Measurements from ENCODE around the gene ATXN2L.
"Not testable (repeated sequence)": the region's sequence is repeated elsewhere in the genome, so short reads cannot be mapped to it uniquely, and the experiment has no call there.

The ATXN2L gene, protein sequence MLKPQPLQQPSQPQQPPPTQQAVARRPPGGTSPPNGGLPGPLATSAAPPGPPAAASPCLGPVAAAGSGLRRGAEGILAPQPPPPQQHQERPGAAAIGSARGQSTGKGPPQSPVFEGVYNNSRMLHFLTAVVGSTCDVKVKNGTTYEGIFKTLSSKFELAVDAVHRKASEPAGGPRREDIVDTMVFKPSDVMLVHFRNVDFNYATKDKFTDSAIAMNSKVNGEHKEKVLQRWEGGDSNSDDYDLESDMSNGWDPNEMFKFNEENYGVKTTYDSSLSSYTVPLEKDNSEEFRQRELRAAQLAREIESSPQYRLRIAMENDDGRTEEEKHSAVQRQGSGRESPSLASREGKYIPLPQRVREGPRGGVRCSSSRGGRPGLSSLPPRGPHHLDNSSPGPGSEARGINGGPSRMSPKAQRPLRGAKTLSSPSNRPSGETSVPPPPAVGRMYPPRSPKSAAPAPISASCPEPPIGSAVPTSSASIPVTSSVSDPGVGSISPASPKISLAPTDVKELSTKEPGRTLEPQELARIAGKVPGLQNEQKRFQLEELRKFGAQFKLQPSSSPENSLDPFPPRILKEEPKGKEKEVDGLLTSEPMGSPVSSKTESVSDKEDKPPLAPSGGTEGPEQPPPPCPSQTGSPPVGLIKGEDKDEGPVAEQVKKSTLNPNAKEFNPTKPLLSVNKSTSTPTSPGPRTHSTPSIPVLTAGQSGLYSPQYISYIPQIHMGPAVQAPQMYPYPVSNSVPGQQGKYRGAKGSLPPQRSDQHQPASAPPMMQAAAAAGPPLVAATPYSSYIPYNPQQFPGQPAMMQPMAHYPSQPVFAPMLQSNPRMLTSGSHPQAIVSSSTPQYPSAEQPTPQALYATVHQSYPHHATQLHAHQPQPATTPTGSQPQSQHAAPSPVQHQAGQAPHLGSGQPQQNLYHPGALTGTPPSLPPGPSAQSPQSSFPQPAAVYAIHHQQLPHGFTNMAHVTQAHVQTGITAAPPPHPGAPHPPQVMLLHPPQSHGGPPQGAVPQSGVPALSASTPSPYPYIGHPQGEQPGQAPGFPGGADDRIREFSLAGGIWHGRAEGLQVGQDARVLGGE

DNA sequence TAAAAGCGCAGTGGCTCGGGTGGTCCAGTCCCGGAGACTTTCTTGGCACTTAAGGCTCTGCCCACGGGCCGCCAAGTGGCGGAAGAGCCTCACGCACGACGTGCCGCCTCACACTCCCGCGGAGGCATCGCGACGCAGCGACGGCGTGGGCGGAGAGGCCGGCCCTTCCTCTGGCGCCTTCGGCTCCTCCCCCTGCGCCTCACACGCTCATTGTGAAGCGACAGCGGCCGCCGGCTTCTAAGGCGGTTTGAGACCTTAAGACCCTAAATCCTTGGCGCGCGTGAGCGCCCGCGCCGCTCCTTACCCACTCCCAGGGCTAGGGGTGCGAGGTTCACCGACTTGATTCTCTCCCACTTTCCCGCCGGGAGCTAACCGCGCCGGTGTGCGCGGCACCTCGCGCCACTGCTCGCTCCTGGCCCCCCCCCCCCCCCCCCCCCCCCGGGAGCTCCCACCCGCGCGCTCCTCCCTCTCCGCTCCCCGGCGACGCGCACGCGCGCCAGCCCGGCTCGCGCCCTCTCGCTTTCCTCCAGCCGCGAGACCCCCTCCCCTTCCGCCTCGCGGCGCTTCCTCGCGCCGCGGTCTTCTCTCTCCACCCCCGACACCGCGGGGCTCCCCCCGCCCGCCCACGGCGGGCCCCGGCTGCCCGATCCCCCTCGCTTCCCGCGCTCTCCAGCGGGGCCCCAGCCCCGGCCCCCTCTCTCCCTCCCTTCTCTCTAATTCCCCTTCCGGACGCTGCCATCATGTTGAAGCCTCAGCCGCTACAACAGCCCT, at the start of gene ATXN2L:
Gene ATXN2L, plus strand, starts transcription at position 480 of the 771 bp plus-strand sequence. Its CDS starts 261 bp downstream, at position 741.
- peak; percentile 90 for DNase-seq (ENCODE audit: low spot score)

DNA sequence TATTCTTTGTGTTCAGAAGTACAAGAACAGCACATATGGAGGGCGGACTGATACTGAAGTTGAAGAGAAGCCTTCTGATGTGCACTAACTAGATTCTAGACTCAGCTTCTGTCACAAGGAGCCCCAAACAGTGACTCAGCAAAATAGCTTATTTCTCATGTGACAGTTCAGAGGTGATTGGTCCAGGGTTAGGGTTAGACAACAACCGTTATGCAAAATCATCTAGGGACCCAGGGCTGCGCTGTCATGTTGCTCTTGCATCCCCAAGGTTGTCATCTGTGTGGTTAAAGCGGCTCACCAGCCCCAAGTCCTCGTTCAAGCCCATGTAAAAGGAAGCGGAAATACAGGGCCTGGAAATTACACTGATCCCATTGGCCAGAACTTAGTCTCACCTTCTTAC, 41.1 kb upstream of the ATXN2L start:
- not testable (repeated sequence) for DNase-seq (ENCODE audit: low spot score)

DNA sequence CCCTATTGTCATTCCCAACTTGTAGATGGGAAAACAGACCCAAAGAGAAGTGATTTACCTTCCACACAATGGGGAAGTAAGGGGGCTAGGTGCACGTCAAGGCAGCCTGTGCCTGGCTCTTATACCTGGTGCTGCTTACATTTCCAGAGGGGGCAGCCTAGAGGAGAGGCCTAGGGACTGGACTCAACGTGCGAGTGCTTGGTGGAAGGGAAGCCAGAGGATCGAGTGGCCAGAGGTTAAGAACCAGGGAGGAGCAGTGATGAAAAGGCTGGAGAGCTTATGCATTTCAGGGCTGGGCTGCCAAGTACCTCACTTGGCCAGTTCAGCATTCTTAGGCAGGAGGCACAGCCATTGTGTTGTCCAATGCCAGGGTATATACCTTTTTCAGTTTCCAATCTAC, 40.4 kb upstream of the ATXN2L start:
- DNase-seq (ENCODE audit: low spot score): not testable (repeated sequence)

DNA sequence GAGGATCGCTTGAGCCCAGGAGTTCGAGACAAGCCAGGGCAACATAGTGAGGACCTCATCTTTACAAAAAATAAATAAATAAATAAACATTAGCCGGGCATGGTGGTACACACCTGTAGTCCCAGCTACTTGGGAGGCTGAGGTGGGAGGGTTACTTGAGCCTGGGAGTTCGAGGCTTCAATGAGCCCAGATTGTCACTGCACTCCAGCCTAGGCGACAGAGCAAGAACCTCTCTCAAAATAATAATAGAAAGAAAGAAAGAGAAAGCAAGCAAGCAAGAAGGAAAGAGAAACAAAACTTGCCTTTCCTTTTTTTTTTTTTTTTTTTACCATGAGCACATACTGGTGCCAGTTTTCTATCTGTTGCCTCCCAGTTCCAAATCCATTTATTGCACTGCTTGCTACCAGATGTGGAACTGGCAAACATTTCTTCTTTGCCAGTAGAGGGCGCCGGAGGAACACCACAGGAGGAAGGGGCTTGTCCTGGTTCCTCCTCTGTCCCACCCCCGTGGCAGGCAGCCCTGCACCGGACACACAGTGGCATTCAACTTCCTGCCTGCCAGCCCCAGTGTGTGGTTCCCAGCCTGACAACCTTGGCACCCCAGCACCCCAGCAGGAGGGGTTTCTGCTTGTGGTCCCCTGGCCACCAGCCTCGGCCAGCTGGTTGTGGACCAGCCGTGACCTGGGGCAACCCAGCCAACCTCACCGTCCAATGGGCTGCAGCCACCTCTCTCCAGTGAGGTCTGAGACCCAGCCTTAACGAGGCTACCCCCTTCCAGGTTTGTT, 20.4 kb upstream of the ATXN2L start:
- DNase-seq (ENCODE audit: low spot score): not testable (repeated sequence)

DNA sequence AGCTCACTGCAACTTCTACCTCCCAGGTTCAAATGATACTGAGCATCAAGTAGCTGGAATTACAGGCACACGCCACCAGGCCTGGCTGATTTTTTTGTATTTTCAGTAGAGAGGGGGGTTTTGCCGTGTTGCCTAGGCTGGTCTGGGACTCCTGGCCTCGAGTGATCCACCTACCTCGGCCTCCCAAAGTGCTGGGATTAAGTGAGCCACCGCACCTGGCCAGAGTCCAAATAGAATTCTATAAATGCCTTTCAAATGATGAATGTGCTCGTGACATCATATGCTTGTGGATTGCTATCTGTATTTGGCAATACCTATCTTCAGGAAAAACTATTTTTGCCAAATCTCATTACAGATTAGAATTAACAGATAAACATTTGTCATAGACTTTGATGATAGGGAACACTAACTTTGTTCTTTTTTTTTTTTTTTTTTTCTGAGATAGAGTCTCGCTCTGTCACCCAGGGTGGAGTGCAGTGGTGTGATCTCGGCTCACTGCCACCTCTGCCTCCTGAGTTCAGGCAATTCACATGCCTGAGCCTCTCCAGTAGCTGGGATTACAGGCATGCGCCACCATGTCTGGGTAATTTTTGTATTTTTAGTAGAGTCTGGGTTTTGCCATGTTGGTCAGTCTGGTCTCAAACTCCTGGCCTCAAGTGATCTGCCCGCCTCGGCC, 15.2 kb upstream of the ATXN2L start:
- not testable (repeated sequence) for DNase-seq (ENCODE audit: low spot score)

DNA sequence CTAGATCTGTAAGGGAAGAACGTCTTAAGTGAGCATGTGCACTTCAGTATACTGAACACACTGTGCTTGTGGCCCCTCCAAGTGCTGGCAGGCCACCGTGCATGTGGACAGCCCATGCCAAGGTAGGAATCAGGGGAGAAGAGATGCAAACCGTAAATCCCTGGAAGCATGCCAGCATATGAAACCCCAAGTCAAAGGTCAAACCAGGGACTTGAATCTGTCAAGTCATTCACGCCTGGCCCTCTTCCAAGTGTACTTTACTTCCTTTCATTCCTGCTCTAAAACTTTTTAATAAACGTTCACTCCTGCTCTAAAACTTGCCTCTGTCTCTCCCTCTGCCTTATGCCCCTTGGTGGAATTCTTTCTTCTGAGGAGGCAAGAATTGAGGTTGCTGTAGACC, 2.8 kb upstream of the ATXN2L start:
- no peak for DNase-seq (ENCODE audit: low spot score)

DNA sequence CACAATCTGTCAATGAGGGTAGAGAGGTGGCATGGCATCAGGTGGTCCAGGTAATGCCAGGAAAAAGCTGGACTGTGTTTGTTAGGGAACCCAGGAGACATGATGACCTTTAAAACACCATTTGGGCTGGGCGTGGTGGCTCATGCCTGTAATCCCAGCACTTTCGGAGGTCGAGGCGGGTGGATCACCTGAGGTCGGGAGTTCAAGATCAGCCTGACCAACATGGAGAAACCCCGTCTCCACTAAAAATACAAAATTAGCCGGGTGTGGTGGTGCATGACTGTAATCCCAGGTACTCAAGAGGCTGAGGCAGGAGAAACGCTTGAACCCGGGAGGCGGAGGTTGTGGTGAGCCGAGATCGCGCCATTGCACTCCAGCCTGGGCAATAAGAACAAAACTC, 2.3 kb upstream of the ATXN2L start:
- not testable (repeated sequence) for DNase-seq (ENCODE audit: low spot score)

DNA sequence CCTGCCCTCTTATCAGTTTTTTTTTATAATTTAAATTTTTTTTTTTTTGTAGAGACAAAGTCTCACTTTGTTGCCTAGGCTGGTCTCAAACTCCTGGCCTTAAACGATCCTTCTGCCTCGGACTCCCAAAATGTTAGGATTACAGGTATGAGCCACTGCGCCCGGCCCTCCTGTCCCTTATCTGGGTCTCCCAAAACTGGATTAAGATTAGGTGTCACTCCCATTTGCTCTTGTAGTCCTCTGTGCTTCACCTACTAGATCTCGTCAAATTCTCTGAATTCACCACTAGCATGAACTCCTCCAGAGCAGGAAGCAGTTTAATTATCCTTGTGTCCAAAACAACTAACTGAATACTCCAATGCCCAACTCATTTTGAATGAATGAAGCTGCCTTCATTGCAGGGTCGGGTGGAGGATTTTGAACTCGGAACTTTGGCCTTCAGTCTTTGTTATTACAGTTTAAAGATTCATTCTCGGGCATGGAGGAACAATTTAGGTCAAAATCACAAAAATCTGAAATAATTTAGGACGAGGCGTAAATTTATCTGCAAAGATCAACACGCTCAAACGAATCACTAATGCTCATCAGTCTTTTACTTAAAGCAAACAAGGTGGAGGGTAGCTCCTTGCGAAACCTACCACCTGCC, 802 bp upstream of the ATXN2L start:
- no peak for DNase-seq (ENCODE audit: low spot score)

DNA sequence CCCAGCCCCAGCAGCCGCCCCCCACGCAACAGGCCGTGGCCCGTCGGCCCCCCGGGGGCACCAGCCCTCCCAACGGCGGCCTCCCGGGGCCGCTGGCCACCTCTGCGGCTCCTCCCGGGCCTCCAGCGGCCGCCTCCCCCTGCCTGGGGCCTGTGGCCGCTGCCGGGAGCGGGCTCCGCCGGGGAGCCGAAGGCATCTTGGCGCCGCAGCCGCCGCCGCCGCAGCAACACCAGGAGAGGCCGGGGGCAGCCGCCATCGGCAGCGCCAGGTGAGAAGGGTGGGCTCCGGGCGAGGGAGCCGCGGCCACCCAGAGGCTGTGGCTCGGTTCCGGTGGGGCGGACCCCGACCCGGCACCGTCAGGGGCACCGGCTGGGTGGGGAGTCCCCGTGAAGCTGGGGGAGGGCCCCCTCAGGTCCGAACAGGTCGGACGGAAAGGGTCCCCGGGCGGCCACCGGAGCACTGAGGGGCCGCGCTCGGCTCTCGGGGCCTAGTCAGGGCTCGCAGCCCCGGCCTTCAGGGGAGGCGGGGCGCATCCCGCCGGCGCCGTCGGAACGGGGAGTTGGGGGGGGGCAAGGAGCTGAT, 583 bp downstream of the ATXN2L start:
- DNase-seq (ENCODE audit: low spot score): no peak

DNA sequence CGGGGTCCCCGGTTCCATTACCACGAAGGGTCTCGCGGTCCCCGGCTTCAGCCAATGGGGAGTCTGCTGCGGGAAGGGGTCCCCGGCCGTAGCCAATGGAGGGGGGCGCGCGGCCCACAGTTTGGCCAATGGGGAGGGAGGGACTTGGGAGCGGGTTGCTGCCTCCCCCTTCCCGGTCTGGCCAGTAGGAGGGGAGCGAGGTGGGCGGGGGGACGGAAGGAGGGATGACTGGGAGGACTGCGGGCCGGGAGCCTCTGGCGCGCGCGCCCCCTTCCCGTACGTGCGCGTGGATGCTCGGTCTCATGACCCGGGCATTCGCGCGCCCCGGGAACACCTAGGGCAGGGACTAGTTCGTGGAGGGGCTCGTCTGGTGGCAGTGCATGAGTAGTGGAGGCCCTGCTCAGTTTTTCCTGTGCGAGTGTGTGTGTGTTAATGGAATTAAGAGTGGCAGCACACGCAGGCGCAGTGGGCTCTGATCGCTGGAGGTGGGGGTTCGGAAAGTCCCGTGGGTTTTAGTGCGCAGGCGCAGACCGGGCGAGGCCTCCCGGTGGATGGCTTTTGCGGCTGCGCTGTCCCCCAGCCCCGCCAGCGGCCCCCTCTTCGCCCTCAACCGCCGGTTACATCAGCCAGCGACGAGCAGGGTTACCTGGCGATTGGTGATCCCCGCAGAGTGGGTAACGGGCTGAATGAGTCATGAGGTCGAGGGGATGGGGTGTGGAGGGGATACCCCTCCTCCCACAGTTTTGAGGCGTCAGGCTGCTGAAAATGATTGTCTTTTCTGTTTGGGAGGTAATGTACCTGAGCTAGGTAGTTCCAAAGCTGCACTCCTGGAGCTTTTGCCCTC, 1.3 kb downstream of the ATXN2L start:
- peak; percentile 94 for DNase-seq (ENCODE audit: low spot score)

DNA sequence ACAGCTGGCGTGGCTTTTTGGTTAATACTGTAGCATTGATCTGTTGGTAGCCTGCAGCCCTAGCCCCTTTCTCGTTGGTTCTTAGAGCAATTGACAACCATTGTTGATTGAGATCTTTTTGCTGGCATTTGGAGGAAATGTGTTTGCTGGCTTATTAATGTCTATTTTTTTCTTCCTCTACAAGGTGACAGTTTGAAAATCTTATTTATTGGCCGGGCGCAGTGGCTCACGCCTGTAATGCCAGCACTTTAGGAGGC, 1.8 kb downstream of the ATXN2L start:
- DNase-seq (ENCODE audit: low spot score): no peak

DNA sequence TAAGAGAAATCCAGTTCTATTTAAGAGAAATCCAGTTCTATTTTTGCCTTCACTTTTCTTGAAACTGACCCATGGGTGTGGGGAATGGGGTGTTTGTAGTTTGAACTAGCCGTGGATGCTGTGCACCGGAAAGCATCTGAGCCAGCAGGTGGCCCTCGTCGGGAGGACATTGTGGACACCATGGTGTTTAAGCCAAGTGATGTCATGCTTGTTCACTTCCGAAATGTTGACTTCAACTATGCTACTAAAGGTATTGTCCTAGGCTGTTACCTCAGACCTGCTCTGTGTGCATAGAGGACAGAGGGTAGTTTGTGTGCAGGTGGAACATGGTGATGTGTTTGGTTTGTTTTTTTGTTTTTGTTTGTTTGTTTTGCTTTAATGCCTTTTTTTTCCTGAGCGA, 3.3 kb downstream of the ATXN2L start:
- DNase-seq (ENCODE audit: low spot score): no peak

DNA sequence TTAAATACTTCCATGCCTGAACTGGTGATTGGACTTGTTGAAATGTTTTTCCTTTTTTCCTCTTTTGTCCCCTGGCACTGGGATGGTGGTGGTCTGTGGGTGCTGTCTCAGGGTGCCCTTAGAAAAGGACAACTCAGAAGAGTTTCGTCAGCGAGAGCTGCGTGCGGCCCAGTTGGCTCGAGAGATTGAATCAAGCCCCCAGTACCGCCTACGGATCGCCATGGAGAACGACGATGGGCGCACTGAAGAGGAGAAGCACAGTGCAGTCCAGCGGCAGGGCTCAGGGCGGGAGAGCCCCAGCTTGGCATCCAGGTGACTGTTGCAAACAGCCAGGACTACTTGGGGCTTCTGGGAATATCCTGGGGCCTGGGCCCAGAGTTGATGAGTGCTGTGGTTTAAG, 6.9 kb downstream of the ATXN2L start:
- DNase-seq (ENCODE audit: low spot score): no peak

DNA sequence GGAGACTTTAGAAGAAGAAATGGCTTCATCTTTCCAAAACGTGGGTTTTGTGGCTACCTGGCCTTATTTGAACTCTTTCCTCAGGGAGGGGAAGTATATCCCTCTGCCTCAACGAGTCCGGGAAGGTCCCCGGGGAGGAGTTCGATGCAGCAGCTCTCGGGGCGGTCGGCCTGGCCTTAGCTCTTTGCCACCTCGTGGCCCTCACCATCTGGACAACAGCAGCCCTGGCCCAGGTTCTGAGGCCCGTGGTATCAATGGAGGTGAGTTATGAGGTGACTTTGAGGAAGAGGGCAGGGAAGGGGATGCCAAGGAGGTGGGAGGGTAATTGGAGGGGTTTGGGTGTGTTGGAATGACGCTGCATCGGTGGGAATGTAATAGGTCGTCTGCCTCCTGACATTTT, 7.7 kb downstream of the ATXN2L start:
- no peak for DNase-seq (ENCODE audit: low spot score)

DNA sequence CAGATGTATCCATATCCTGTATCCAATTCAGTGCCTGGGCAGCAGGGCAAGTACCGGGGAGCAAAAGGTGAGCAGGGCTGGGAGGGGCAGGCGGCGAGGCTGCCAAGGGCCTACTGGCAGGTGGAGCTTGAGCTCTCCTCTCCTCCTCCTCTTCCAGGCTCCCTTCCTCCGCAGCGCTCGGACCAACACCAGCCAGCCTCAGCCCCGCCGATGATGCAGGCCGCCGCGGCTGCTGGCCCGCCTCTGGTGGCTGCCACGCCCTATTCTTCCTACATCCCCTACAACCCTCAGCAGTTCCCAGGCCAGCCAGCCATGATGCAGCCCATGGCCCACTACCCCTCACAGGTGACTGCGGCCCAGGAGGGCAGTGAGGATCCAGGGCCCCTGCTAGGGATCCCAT, 11.6 kb downstream of the ATXN2L start:
- DNase-seq (ENCODE audit: low spot score): no peak

DNA sequence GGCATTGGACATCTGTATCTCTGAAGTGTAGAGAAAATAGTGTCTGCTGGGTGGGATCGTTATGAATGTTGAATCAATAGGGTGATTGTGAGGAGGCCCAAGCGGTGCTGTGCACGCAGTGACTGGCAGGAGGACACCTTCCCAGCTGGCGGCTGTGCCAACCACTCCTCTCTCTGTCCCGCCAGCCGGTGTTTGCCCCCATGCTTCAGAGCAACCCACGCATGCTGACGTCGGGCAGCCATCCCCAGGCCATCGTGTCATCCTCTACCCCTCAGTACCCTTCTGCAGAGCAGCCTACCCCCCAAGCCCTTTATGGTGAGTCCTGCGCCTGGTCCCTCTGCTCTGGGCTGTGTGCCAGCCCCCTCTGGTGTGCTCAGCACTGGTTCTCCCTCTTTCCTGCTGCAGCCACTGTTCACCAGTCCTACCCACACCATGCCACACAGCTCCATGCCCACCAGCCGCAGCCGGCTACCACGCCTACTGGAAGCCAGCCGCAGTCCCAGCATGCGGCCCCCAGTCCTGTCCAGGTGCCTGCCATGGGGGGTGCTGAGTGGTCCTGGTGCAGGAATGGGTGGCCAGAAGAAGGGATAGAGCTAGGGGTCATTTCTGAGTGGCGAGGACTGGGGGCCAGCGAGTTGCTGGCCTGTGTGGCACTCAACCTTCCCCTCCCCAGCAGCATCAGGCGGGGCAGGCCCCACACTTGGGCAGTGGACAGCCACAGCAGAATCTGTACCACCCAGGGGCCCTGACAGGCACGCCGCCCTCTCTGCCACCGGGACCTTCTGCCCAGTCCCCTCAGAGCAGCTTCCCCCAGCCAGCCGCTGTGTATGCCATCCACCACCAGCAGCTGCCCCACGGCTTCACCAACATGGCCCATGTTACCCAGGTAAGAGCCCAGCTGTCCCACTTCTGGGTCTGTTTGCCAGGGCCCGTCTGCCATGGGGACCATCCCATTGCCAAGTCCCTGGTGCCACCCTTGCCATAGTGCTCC, 12.4 kb downstream of the ATXN2L start:
- no peak for DNase-seq (ENCODE audit: low spot score)

DNA sequence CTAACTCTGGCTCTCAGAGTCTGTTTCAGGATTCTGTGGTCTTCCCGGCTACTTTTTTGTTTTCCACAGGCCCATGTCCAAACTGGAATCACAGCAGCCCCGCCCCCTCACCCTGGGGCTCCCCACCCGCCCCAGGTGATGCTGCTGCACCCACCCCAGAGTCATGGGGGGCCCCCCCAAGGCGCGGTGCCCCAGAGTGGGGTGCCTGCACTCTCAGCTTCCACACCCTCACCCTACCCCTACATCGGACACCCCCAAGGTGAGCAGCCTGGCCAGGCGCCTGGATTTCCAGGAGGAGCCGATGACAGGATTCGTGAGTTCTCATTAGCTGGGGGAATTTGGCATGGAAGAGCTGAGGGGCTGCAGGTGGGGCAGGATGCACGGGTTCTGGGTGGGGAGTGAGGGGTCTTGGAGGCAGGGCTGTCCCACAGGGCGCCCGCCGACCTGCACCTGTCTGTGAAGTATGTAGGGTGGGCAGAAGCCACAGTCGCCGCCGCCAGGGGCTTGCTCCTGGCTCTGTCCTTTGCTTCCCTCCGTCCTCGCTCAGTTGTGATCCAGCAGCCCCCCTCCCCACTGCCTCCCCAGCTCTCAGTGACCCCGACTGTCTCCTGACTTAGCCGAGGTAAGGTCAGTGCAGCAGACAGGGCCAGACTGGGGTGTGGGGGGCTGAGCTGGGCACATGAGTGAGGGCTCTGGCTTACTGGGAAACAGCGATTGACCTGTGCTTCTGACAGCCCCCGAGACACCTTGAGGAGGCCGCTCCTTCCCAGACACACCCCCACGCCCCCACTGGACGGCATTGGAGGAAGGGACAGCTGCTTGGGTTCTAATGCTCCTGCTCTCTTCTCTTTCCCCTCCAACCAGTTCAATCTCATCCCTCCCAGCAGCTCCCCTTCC, 13.3 kb downstream of the ATXN2L start:
- no peak for DNase-seq (ENCODE audit: low spot score)

Measured in SW480 (cell line).